ENCODE results near the gene TTLL7. TPM values are rescaled to one million over a fixed set of nuclear protein-coding genes. Genes with fewer than 3 reads are reported as not detected.

The TTLL7 gene
- total and polyA plus RNA-seq, 7 experiments from 2014 or later = 0.27 to 2.1 (median 1.1) TPM; not detected in 4

GRCh38 chr1:83834621-83835264, 164.2 kb downstream of the TTLL7 start:
- H3K27ac Mint-ChIP-seq = no peak overlapping the region
- ATAC-seq = no peak

DNA sequence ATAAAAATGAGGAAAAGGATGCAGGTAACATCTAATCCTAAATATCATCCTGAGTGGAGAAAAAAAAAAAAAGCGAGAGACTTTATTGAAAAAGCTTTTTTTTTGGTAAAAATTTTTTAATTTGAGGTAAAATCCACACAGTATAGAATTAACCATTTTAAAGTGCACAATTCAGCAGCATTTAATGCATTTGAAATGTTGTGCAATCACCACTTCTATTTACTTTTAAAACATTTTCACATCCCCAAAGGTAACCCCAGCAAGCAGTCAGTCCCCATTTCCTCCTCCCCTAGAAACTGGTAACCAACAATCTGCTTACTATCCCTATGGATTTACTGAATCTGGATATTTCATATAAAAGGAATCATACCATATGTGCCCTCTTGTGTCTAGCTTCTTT, 166.7 kb downstream of the TTLL7 start:
- H3K27me3 Mint-ChIP-seq = peaks cover 0 to 4% (median 0%) of the 10 kb centered on the region in 5 donors
- Histone ChIP-seq H3K27me3 (ENCODE audit: control insufficient read depth in 2 of 2, insufficient read depth in 2 of 2, low read length in 2 of 2) (no peaks in the 10 kb centered on the region), H3K4me1 (ENCODE audit: control insufficient read depth in 2 of 2, insufficient read depth in 2 of 2, low read length in 2 of 2) (no peaks in the 10 kb centered on the region), H3K36me3 (ENCODE audit: control insufficient read depth in 2 of 3, insufficient read depth in 3 of 3, low read length in 3 of 3) (no peaks in the 10 kb centered on the region), H3K4me3 (ENCODE audit: low read length) (no peak overlapping the region), H3K9me3 (ENCODE audit: control insufficient read depth in 2 of 3, low read length in 3 of 3) (no peaks in the 10 kb centered on the region), H3K27ac (ENCODE audit: low read depth, low read length) (no peak overlapping the region)
- H3K9me3 Mint-ChIP-seq = peaks cover 0 to 8% (median 0%) of the 10 kb centered on the region in 11 donors
- intact Hi-C loops (cut with micrococcal nuclease) = no loop called here
- ChIA-PET POLR2A (no interaction called here), CTCF (interaction anchor here (0.6 to 0.7 kb wide), 2 partner anchors 9 to 1690 kb away, joined by 3 to 5 read pairs; no protein-coding TSS in a partner anchor)
- peaks cover 0 to 11% (median under 1%) of the 10 kb centered on the region in 5 donors for H3K36me3 Mint-ChIP-seq
- no peaks in the 10 kb centered on the region for H3K4me1 Mint-ChIP-seq
- H3K4me3 Mint-ChIP-seq = no peak overlapping the region
- ATAC-seq = no peak
- no peak overlapping the region for H3K27ac Mint-ChIP-seq
- DNase-seq = no peak

More at GRCh38 chr1:83834621-83835264, 164.2 kb downstream of the TTLL7 start:
- Histone ChIP-seq H3K4me1 (ENCODE audit: control insufficient read depth in 2 of 2, insufficient read depth in 2 of 2, low read length in 2 of 2) (no peaks in the 10 kb centered on the region), H3K27me3 (ENCODE audit: control insufficient read depth in 2 of 2, insufficient read depth in 2 of 2, low read length in 2 of 2) (no peaks in the 10 kb centered on the region), H3K27ac (ENCODE audit: low read depth, low read length) (no peak overlapping the region), H3K9me3 (ENCODE audit: control insufficient read depth in 2 of 3, low read length in 3 of 3) (no peaks in the 10 kb centered on the region), H3K4me3 (ENCODE audit: low read length) (no peak overlapping the region), H3K36me3 (ENCODE audit: control insufficient read depth in 2 of 3, insufficient read depth in 3 of 3, low read length in 3 of 3) (no peaks in the 10 kb centered on the region)
- H3K36me3 Mint-ChIP-seq = peaks cover 0 to 15% (median 0%) of the 10 kb centered on the region in 5 donors
- H3K27me3 Mint-ChIP-seq = peaks cover 0 to 4% (median 0%) of the 10 kb centered on the region in 5 donors
- CTCF ChIA-PET = no interaction called here
- H3K4me1 Mint-ChIP-seq = peaks cover 0 to 6% (median 0%) of the 10 kb centered on the region in 7 donors
- POLR2A ChIA-PET = no interaction called here
- peaks cover 0 to 2% (median 0%) of the 10 kb centered on the region in 11 donors for H3K9me3 Mint-ChIP-seq
- H3K4me3 Mint-ChIP-seq = no peak overlapping the region
- intact Hi-C loops (cut with micrococcal nuclease) = no loop called here
- no peak for DNase-seq

- intact Hi-C loops (cut with micrococcal nuclease) = no loop called here
- DNase-seq (no peak), ATAC-seq (no peak)
- peaks cover 0 to 8% (median 2%) of the 10 kb centered on the region in 11 donors for H3K9me3 Mint-ChIP-seq
- Histone ChIP-seq H3K36me3 (ENCODE audit: control insufficient read depth in 2 of 3, insufficient read depth in 3 of 3, low read length in 3 of 3) (no peaks in the 10 kb centered on the region), H3K9me3 (ENCODE audit: control insufficient read depth in 2 of 3, low read length in 3 of 3) (no peaks in the 10 kb centered on the region), H3K27me3 (ENCODE audit: control insufficient read depth in 2 of 2, insufficient read depth in 2 of 2, low read length in 2 of 2) (no peaks in the 10 kb centered on the region), H3K4me3 (ENCODE audit: low read length) (no peak overlapping the region), H3K4me1 (ENCODE audit: control insufficient read depth in 2 of 2, insufficient read depth in 2 of 2, low read length in 2 of 2) (no peaks in the 10 kb centered on the region), H3K27ac (ENCODE audit: low read depth, low read length) (no peak overlapping the region)
- ChIA-PET CTCF (no interaction called here), POLR2A (no interaction called here)
- H3K27me3 Mint-ChIP-seq = peaks cover 0 to 4% (median 0%) of the 10 kb centered on the region in 5 donors
- H3K4me1 Mint-ChIP-seq = no peaks in the 10 kb centered on the region
- peaks cover 0 to 11% (median 3%) of the 10 kb centered on the region in 5 donors for H3K36me3 Mint-ChIP-seq
- H3K4me3 Mint-ChIP-seq = no peak overlapping the region
- no peak overlapping the region for H3K27ac Mint-ChIP-seq
Measured at GRCh38 chr1:83829106-83829505, 169.8 kb downstream of the TTLL7 start.

- Histone ChIP-seq H3K4me3 (ENCODE audit: low read length) (no peak overlapping the region), H3K36me3 (ENCODE audit: control insufficient read depth in 2 of 3, insufficient read depth in 3 of 3, low read length in 3 of 3) (no peaks in the 10 kb centered on the region), H3K9me3 (ENCODE audit: control insufficient read depth in 2 of 3, low read length in 3 of 3) (no peaks in the 10 kb centered on the region), H3K4me1 (ENCODE audit: control insufficient read depth in 2 of 2, insufficient read depth in 2 of 2, low read length in 2 of 2) (no peaks in the 10 kb centered on the region), H3K27ac (ENCODE audit: low read depth, low read length) (no peak overlapping the region), H3K27me3 (ENCODE audit: control insufficient read depth in 2 of 2, insufficient read depth in 2 of 2, low read length in 2 of 2) (no peaks in the 10 kb centered on the region)
- ChIA-PET POLR2A (interaction anchor here (0.7 kb wide), 1 partner anchor 136 kb away, joined by 3 read pairs; no protein-coding TSS in a partner anchor), CTCF (no interaction called here)
- no peak overlapping the region for H3K4me3 Mint-ChIP-seq
- ATAC-seq = no peak
- intact Hi-C loops (cut with micrococcal nuclease) = no loop called here
- DNase-seq = no peak
- no peaks in the 10 kb centered on the region for H3K4me1 Mint-ChIP-seq
- H3K36me3 Mint-ChIP-seq = peaks cover 0 to 11% (median 3%) of the 10 kb centered on the region in 5 donors
- H3K9me3 Mint-ChIP-seq = peaks cover 0 to 12% (median 7%) of the 10 kb centered on the region in 11 donors
- H3K27me3 Mint-ChIP-seq = peaks cover 0 to 4% (median 0%) of the 10 kb centered on the region in 5 donors
- H3K27ac Mint-ChIP-seq = no peak overlapping the region
Measured at GRCh38 chr1:83828456-83828855, 170.5 kb downstream of the TTLL7 start.

- CTCF ChIA-PET = no interaction called here
- intact Hi-C loops (cut with micrococcal nuclease) = no loop called here
- Mint-ChIP-seq H3K4me1 (no peaks in the 10 kb centered on the region), H3K27me3 (peaks cover 0 to 4% (median 0%) of the 10 kb centered on the region in 5 donors), H3K9me3 (peaks cover 0 to 17% (median 7%) of the 10 kb centered on the region in 11 donors), H3K36me3 (peaks cover 0 to 12% (median 3%) of the 10 kb centered on the region in 5 donors), H3K27ac (no peak overlapping the region), H3K4me3 (no peak overlapping the region)
- H3K4me3 ChIP-seq (ENCODE audit: low read length) = no peak overlapping the region
- no peaks in the 10 kb centered on the region for H3K36me3 ChIP-seq (ENCODE audit: control insufficient read depth in 2 of 3, insufficient read depth in 3 of 3, low read length in 3 of 3)
- H3K27me3 ChIP-seq (ENCODE audit: control insufficient read depth in 2 of 2, insufficient read depth in 2 of 2, low read length in 2 of 2) = no peaks in the 10 kb centered on the region
- no peak overlapping the region for H3K27ac ChIP-seq (ENCODE audit: low read depth, low read length)
- H3K4me1 ChIP-seq (ENCODE audit: control insufficient read depth in 2 of 2, insufficient read depth in 2 of 2, low read length in 2 of 2) = no peaks in the 10 kb centered on the region
- no peaks in the 10 kb centered on the region for H3K9me3 ChIP-seq (ENCODE audit: control insufficient read depth in 2 of 3, low read length in 3 of 3)
- POLR2A ChIA-PET = interaction anchor here (0.7 kb wide), 1 partner anchor 135 kb away, joined by 3 read pairs; no protein-coding TSS in a partner anchor
- no peak for DNase-seq
- ATAC-seq = no peak
Measured at GRCh38 chr1:83827741-83828140, 171.2 kb downstream of the TTLL7 start.

- Mint-ChIP-seq H3K4me1 (no peaks in the 10 kb centered on the region), H3K36me3 (peaks cover 0 to 23% (median 11%) of the 10 kb centered on the region in 5 donors), H3K27me3 (no peaks in the 10 kb centered on the region), H3K4me3 (no peak overlapping the region), H3K9me3 (peaks cover 0 to 20% (median 9%) of the 10 kb centered on the region in 11 donors), H3K27ac (no peak overlapping the region)
- no peak overlapping the region for H3K4me3 ChIP-seq (ENCODE audit: low read length)
- H3K36me3 ChIP-seq (ENCODE audit: control insufficient read depth in 2 of 3, insufficient read depth in 3 of 3, low read length in 3 of 3) = no peaks in the 10 kb centered on the region
- no peaks in the 10 kb centered on the region for H3K4me1 ChIP-seq (ENCODE audit: control insufficient read depth in 2 of 2, insufficient read depth in 2 of 2, low read length in 2 of 2)
- no peak overlapping the region for H3K27ac ChIP-seq (ENCODE audit: low read depth, low read length)
- no peak for DNase-seq
- no peaks in the 10 kb centered on the region for H3K27me3 ChIP-seq (ENCODE audit: control insufficient read depth in 2 of 2, insufficient read depth in 2 of 2, low read length in 2 of 2)
- no peak for ATAC-seq
- intact Hi-C loops (cut with micrococcal nuclease) = no loop called here
- ChIA-PET CTCF (no interaction called here), POLR2A (no interaction called here)
- no peaks in the 10 kb centered on the region for H3K9me3 ChIP-seq (ENCODE audit: control insufficient read depth in 2 of 3, low read length in 3 of 3)
Measured at GRCh38 chr1:83822208-83822607, 176.7 kb downstream of the TTLL7 start.

GRCh38 chr1:83819436-83819835, 179.5 kb downstream of the TTLL7 start:
- no peak for DNase-seq
- H3K27me3 ChIP-seq (ENCODE audit: control insufficient read depth in 2 of 2, insufficient read depth in 2 of 2, low read length in 2 of 2) = no peaks in the 10 kb centered on the region
- Mint-ChIP-seq H3K9me3 (peaks cover 0 to 20% (median 9%) of the 10 kb centered on the region in 11 donors), H3K36me3 (peaks cover 0 to 23% (median 11%) of the 10 kb centered on the region in 5 donors), H3K27me3 (no peaks in the 10 kb centered on the region), H3K4me1 (no peaks in the 10 kb centered on the region), H3K4me3 (no peak overlapping the region), H3K27ac (no peak overlapping the region)
- POLR2A ChIA-PET = no interaction called here
- CTCF ChIA-PET = no interaction called here
- intact Hi-C loops (cut with micrococcal nuclease) = no loop called here
- no peak overlapping the region for H3K27ac ChIP-seq (ENCODE audit: low read depth, low read length)
- ATAC-seq = no peak
- H3K9me3 ChIP-seq (ENCODE audit: control insufficient read depth in 2 of 3, low read length in 3 of 3) = no peaks in the 10 kb centered on the region
- H3K4me1 ChIP-seq (ENCODE audit: control insufficient read depth in 2 of 2, insufficient read depth in 2 of 2, low read length in 2 of 2) = no peaks in the 10 kb centered on the region
- H3K4me3 ChIP-seq (ENCODE audit: low read length) = no peak overlapping the region
- no peaks in the 10 kb centered on the region for H3K36me3 ChIP-seq (ENCODE audit: control insufficient read depth in 2 of 3, insufficient read depth in 3 of 3, low read length in 3 of 3)
